GM12864 (cell line): ENCODE measurements around the gene TIE1.

Experiments used
- DNase-seq: peaks from one replicate; pipeline ENCODE4 v3.0.0-alpha.2; 2011; ENCODE audit warnings: low read depth
- H3K4me3 ChIP-seq: 2 replicates; pipeline ENCODE4 v1.5.1; 2011; ENCODE audit warnings: mild to moderate bottlenecking, low read depth, low read length, control low read depth
- CTCF ChIP-seq: IDR thresholded peaks from 2 replicates; pipeline ENCODE4 v1.5.1; 2011; ENCODE audit warnings: low read depth, mild to moderate bottlenecking, moderate library complexity, low read length, control low read depth, inconsistent platforms; ENCODE audit errors: missing control alignments

TIE1 gene

GRCh38 chr1:43274125-43274803 is 26.5 kb upstream of the TIE1 start:
- no peak for DNase-seq
- no peak for TF ChIP-seq CTCF
- H3K4me3 ChIP-seq = no peak overlapping the region

- no peak overlapping the region for H3K4me3 ChIP-seq
- no peak for TF ChIP-seq CTCF
- DNase-seq = no peak
These were observed 26.0 kb upstream of the TIE1 start for GRCh38 chr1:43274804-43275180.

GRCh38 chr1:43275826-43276620 is 24.8 kb upstream of the TIE1 start:
- no peak for DNase-seq
- no peak overlapping the region for H3K4me3 ChIP-seq
- TF ChIP-seq CTCF = no peak

- no peak overlapping the region for H3K4me3 ChIP-seq
- DNase-seq = no peak
- no peak for TF ChIP-seq CTCF
These were observed 24.1 kb upstream of the TIE1 start for GRCh38 chr1:43276673-43277072.

- TF ChIP-seq CTCF = no peak
- no peak overlapping the region for H3K4me3 ChIP-seq
- DNase-seq = no peak
These were observed 23.5 kb upstream of the TIE1 start for GRCh38 chr1:43277116-43277876.

- no peak for TF ChIP-seq CTCF
- no peak overlapping the region for H3K4me3 ChIP-seq
- no peak for DNase-seq
These were observed 21.6 kb upstream of the TIE1 start for GRCh38 chr1:43279161-43279560.
